GM12865 (cell line): Measurements from ENCODE around the gene CACNG7.

Experiments
- DNase-seq: peaks from one replicate; pipeline ENCODE4 v3.0.0; 2010; ENCODE audit warnings: low read depth
- H3K4me3 ChIP-seq: 2 replicates; pipeline ENCODE4 v1.5.1; 2011; ENCODE audit warnings: mild to moderate bottlenecking, low read depth, low read length, control low read depth
- TF ChIP-seq, protein P1 (sequence below): IDR thresholded peaks from 2 replicates; pipeline ENCODE4 v1.5.1; 2011; ENCODE audit warnings: low read length, control low read depth, low read depth, inconsistent platforms; ENCODE audit not compliant: insufficient read depth; ENCODE audit errors: missing control alignments

The CACNG7 gene

DNA sequence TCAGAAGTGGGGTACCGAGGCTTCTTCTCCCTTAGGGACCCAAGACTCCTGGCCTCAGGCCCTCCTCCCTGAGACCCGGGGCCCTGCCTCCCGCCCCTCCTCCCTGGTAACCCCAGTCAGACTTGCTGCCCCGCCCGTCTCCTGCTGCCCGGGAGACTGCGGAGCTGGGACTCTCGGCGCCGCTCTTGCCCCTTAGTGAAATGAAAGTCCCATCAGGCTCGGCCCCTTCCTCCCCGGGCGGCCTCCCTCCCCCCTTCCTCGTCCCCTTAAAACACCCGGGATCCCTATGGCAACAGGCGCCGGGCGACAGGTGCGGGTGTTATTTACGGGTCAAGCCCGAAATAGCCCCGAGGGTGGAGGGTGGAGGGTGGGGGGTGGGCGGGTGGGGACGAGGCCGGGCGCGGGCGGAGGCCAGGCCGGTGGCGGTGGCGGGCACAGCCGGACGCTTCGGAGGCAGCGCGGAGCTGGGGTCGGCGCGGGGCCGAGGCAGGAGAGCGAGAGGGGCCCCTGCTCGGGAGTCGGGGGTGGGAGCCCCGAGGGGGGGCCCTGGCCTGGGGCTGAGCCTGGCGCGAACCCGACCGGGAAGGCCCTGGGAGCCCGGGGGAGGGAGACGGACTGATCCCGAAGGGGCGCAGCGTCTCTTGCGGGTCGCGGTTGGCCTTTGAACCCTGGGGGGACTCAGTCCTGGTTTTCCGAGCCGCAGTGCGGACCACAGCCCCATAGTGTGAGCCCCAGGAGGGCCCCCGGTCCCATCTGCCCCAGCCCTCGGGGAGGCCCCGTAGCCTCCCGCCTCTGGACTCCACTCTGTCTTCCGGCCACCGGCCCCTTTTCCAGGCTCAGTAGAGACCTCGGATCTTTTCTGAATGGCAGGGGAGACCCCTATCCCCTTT, 82.4 kb downstream of the CACNG7 start, which contains the start of gene CACNG6:
TSS of gene CACNG6 (plus strand) at position 414 of the 890 bp plus-strand sequence. CDS start 1,241 bp downstream, outside the sequence.
- TF ChIP-seq, protein P1, sequence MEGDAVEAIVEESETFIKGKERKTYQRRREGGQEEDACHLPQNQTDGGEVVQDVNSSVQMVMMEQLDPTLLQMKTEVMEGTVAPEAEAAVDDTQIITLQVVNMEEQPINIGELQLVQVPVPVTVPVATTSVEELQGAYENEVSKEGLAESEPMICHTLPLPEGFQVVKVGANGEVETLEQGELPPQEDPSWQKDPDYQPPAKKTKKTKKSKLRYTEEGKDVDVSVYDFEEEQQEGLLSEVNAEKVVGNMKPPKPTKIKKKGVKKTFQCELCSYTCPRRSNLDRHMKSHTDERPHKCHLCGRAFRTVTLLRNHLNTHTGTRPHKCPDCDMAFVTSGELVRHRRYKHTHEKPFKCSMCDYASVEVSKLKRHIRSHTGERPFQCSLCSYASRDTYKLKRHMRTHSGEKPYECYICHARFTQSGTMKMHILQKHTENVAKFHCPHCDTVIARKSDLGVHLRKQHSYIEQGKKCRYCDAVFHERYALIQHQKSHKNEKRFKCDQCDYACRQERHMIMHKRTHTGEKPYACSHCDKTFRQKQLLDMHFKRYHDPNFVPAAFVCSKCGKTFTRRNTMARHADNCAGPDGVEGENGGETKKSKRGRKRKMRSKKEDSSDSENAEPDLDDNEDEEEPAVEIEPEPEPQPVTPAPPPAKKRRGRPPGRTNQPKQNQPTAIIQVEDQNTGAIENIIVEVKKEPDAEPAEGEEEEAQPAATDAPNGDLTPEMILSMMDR = no peak
- H3K4me3 ChIP-seq = no peak within 1 kb of the TSS
- DNase-seq = no peak

DNA sequence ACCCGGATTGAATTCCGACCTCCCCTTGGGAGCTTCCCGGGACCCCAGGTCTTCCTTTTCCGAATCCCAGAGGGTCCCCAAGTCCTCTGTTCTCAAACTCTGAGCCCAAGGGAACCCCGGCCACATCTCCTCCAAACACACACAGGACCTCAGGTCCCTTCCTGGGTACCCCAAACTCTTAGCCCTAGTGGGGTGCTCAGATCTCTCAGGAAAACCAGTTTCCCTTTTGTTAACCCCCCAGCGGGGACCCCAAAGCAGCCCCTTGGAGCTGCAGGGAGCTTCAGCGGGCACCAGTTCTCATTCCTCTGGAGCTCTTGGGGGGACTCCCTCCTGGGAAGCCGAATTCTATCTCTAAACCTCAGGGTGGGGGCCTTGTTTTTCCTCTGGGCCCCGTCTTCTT, 83.1 kb downstream of the CACNG7 start:
- no peak overlapping the region for H3K4me3 ChIP-seq
- TF ChIP-seq, protein P1 = no peak
- no peak for DNase-seq

DNA sequence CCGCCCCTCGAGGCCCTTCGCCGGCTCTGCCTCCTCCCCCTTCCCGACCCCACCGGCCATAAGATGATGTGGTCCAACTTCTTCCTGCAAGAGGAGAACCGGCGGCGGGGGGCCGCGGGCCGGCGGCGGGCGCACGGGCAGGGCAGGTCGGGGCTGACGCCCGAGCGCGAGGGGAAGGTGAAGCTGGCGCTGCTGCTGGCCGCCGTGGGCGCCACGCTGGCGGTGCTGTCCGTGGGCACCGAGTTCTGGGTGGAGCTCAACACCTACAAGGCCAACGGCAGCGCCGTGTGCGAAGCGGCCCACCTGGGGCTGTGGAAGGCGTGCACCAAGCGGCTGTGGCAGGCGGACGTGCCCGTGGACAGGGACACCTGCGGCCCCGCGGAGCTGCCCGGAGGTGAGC, 83.7 kb downstream of the CACNG7 start:
- H3K4me3 ChIP-seq = no peak overlapping the region
- DNase-seq = no peak
- TF ChIP-seq, protein P1 = no peak

DNA sequence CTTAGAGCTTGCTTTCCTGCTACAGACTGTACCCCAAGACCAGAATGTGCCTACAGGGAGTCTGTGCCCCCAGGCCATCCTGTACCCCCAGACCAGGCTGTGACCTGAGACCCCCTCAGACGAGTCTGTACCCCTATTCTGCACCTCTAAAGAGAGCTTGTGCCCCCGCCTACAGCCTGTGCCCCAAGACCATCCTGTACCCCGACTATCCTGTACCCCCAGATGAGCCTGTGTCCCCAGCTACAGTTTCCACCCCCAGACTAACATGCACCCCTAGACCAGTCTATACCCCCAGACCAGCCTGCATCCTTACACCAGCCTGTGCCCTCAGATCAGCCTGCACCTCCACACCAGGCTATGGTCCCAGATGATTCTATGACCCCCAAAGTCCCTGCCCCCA, 84.4 kb downstream of the CACNG7 start:
- DNase-seq = no peak
- H3K4me3 ChIP-seq = no peak overlapping the region
- TF ChIP-seq, protein P1 = no peak
